WTC11 (cell line): Measurements from ENCODE around the gene PCDHB10. TPM values are rescaled to one million over a fixed set of nuclear protein-coding genes. Genes with fewer than 3 reads are reported as not detected.
"Not testable (repeated sequence)": the region's sequence is repeated elsewhere in the genome, so short reads cannot be mapped to it uniquely, and the experiment has no call there.

Experiments used
- ATAC-seq: fragments of 200-7000 bp; cut with Tn5 transposase; 2 replicates; pipeline ENCODE4 v1.10.0; 2021; ENCODE audit warnings: mild to moderate bottlenecking, moderate library complexity
- CTCF ChIA-PET: fragments of 300-600 bp; sonication (Branson Sonifier 250); formaldehyde crosslinking; loops from one replicate; lab custom pipeline; 2021; ENCODE audit warnings: antibody characterized with exemption; lab: Charles Lee
- POLR2A ChIA-PET: fragments of 350-600 bp; sonication (Branson Sonifier 250); formaldehyde crosslinking; loops from one replicate; lab custom pipeline; 2021; ENCODE audit warnings: antibody characterized with exemption; lab: Charles Lee
- DNase-seq: peaks from one replicate; pipeline ENCODE4 v3.0.0; 2021; ENCODE audit warnings: low spot score
- H3K27ac Mint-ChIP-seq: 2 replicates; pipeline ENCODE4 v1.8.0; 2021; ENCODE audit warnings: mixed read lengths
- H3K27me3 Mint-ChIP-seq: 2 replicates; pipeline ENCODE4 v1.8.0; 2021; ENCODE audit warnings: low read depth, mild to moderate bottlenecking, moderate library complexity, mixed read lengths
- H3K36me3 Mint-ChIP-seq: 2 replicates; pipeline ENCODE4 v1.8.0; 2021; ENCODE audit warnings: mixed read lengths
- H3K4me1 Mint-ChIP-seq: 2 replicates; pipeline ENCODE4 v1.8.0; 2022; ENCODE audit warnings: mixed read lengths
- H3K4me3 Mint-ChIP-seq: 2 replicates; pipeline ENCODE4 v1.8.0; 2021; ENCODE audit warnings: mild to moderate bottlenecking, moderate library complexity, mixed read lengths
- H3K9me3 Mint-ChIP-seq: 2 replicates; pipeline ENCODE4 v1.8.0; 2021; ENCODE audit warnings: mixed read lengths
- ATF2 ChIP-seq: sonication (generic); formaldehyde crosslinking; IDR thresholded peaks from 2 replicates; pipeline ENCODE4 v1.8.1; 2022; ENCODE audit warnings: low read depth, missing genetic modification reagents, borderline replicate concordance
- CTCF ChIP-seq: fragments of 200-600 bp; IDR thresholded peaks from 2 replicates; pipeline ENCODE4 v1.8.0; 2022; ENCODE audit warnings: antibody characterized with exemption
- FOXP1 ChIP-seq: sonication (generic); formaldehyde crosslinking; IDR thresholded peaks from 2 replicates; pipeline ENCODE4 v1.8.0; 2022; ENCODE audit warnings: missing genetic modification reagents, mild to moderate bottlenecking, moderate library complexity, borderline replicate concordance
- FOXP4 ChIP-seq: sonication (generic); formaldehyde crosslinking; IDR thresholded peaks from 2 replicates; pipeline ENCODE4 v1.8.0; 2022; ENCODE audit warnings: mild to moderate bottlenecking, missing genetic modification reagents
- GABPB1 ChIP-seq: sonication (generic); formaldehyde crosslinking; IDR thresholded peaks from 2 replicates; pipeline ENCODE4 v1.8.1; 2023; ENCODE audit warnings: mild to moderate bottlenecking, missing genetic modification reagents
- GRHL2 ChIP-seq: fragments of 250-450 bp; sonication (Bioruptor Pico); IDR thresholded peaks from 2 replicates; pipeline ENCODE4 v1.8.0; 2022; ENCODE audit warnings: mild to moderate bottlenecking, moderate library complexity; ENCODE audit not compliant: insufficient replicate concordance, severe bottlenecking
- GTF2I ChIP-seq: fragments of 250-450 bp; sonication (Bioruptor Pico); conservative IDR thresholded peaks from 2 replicates; pipeline ENCODE4 v1.4.0; 2021; ENCODE audit warnings: mild to moderate bottlenecking
- NFATC4 ChIP-seq: fragments of 250-450 bp; sonication (Bioruptor Pico); IDR thresholded peaks from 2 replicates; pipeline ENCODE4 v1.9.0; 2021; ENCODE audit warnings: mild to moderate bottlenecking
- RELA ChIP-seq: sonication (generic); formaldehyde crosslinking; IDR thresholded peaks from 2 replicates; pipeline ENCODE4 v1.8.1; 2022; ENCODE audit warnings: missing genetic modification reagents, mild to moderate bottlenecking, borderline replicate concordance
- SP1 ChIP-seq: sonication (generic); formaldehyde crosslinking; conservative IDR thresholded peaks from 2 replicates; pipeline ENCODE4 v1.8.1; 2022; ENCODE audit warnings: missing genetic modification reagents
- TCF7 ChIP-seq: sonication (generic); formaldehyde crosslinking; IDR thresholded peaks from 2 replicates; pipeline ENCODE4 v1.8.0; 2022; ENCODE audit warnings: mild to moderate bottlenecking, low read depth, missing genetic modification reagents, moderate library complexity
- TEAD4 ChIP-seq: sonication (generic); formaldehyde crosslinking; IDR thresholded peaks from 2 replicates; pipeline ENCODE4 v1.8.0; 2022; ENCODE audit warnings: mild to moderate bottlenecking, missing genetic modification reagents
- ZNF219 ChIP-seq: sonication (generic); formaldehyde crosslinking; IDR thresholded peaks from 2 replicates; pipeline ENCODE4 v1.8.0; 2023; ENCODE audit warnings: missing genetic modification reagents, mild to moderate bottlenecking, borderline replicate concordance
- ZNF281 ChIP-seq: sonication (generic); formaldehyde crosslinking; IDR thresholded peaks from 2 replicates; pipeline ENCODE4 v1.8.0; 2023; ENCODE audit warnings: mild to moderate bottlenecking, missing genetic modification reagents
- ZNF317 ChIP-seq: sonication (generic); formaldehyde crosslinking; IDR thresholded peaks from 2 replicates; pipeline ENCODE4 v1.8.1; 2023; ENCODE audit warnings: low read depth, mild to moderate bottlenecking, moderate library complexity, missing genetic modification reagents, borderline replicate concordance
- ZNF423 ChIP-seq: fragments of 250-450 bp; sonication (Bioruptor Pico); IDR thresholded peaks from 2 replicates; pipeline ENCODE4 v2.1.2; 2022; ENCODE audit warnings: mild to moderate bottlenecking, moderate library complexity
- total RNA-seq: library from RNA; stranded (reverse); gene quantifications from 3 replicates; pipeline ENCODE4 v1.2.3, GENCODE V29; 2021
- TF ChIP-seq, protein P1 (sequence below): fragments of 250-450 bp; sonication (Bioruptor Pico); IDR thresholded peaks from 2 replicates; pipeline ENCODE4 v1.9.0; 2021; ENCODE audit warnings: moderate library complexity, mild to moderate bottlenecking, inconsistent platforms, borderline replicate concordance
- TF ChIP-seq, protein P2 (sequence below): fragments of 250-450 bp; sonication (Bioruptor Pico); IDR thresholded peaks from 2 replicates; pipeline ENCODE4 v1.8.0; 2021; ENCODE audit warnings: mild to moderate bottlenecking

PCDHB10 gene
- total RNA-seq, 1 experiment from 2014 or later = 1.4 TPM

DNA sequence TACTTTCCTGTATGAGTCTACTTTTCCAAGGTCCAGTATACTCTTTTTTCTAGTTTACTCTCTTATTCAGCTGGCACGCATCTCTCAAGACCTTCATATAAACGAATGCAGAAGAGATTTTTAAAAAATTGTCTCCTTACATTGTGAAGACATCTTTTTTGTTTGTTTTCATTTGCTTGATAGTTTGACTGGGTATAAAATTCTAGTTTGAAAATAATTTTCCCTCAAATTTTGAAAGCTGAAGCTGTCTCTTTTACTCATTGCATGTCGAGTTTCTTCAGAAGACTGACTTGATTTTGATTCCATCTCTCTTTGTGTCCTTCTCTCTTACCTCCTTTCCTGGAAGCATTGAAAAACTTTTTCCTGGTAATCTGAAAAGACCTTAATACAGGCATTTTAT, 4.2 kb downstream of the PCDHB10 start:
- TF ChIP-seq ZNF219 (no peak), NFATC4 (no peak), SP1 (no peak), FOXP4 (no peak), TCF7 (CRISPR knock-in tag) (no peak), FOXP1 (no peak), ZNF281 (CRISPR knock-in tag) (no peak), GRHL2 (no peak), RELA (CRISPR knock-in tag) (no peak), ATF2 (CRISPR knock-in tag) (no peak), ZNF423 (no peak), ZNF317 (CRISPR knock-in tag) (no peak), GTF2I (CRISPR knock-in tag) (no peak), TEAD4 (CRISPR knock-in tag) (no peak)
- TF ChIP-seq, protein P1, sequence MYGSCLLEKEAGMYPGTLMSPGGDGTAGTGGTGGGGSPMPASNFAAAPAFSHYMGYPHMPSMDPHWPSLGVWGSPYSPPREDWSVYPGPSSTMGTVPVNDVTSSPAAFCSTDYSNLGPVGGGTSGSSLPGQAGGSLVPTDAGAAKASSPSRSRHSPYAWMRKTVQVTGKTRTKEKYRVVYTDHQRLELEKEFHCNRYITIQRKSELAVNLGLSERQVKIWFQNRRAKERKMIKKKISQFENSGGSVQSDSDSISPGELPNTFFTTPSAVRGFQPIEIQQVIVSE (CRISPR knock-in tag) = no peak
- TF ChIP-seq, protein P2, sequence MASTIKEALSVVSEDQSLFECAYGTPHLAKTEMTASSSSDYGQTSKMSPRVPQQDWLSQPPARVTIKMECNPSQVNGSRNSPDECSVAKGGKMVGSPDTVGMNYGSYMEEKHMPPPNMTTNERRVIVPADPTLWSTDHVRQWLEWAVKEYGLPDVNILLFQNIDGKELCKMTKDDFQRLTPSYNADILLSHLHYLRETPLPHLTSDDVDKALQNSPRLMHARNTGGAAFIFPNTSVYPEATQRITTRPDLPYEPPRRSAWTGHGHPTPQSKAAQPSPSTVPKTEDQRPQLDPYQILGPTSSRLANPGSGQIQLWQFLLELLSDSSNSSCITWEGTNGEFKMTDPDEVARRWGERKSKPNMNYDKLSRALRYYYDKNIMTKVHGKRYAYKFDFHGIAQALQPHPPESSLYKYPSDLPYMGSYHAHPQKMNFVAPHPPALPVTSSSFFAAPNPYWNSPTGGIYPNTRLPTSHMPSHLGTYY (CRISPR knock-in tag) = no peak

GRCh38 chr5:141199359-141200235, 7.4 kb downstream of the PCDHB10 start, which contains the start of gene PCDHB11:
Gene PCDHB11, plus strand, starts transcription at chr5:141199627. Its CDS starts 148 bp downstream, at chr5:141199775.
- DNase-seq = no peak
- peak; percentile 67 for ATAC-seq
- H3K9me3 Mint-ChIP-seq = peaks cover 27% of the 10 kb centered on the region
- H3K27me3 Mint-ChIP-seq = no peaks in the 10 kb centered on the region; the same call in 1 of the 2 replicates
- peak within 1 kb of the TSS; percentile 24 for H3K4me3 Mint-ChIP-seq
- no peak within 1 kb of the TSS for H3K27ac Mint-ChIP-seq
- TF ChIP-seq CTCF (peak; percentile 32; the same call in 1 of the 2 replicates), GABPB1 (CRISPR knock-in tag) (no peak)
- H3K4me1 Mint-ChIP-seq = peaks cover 7% of the 10 kb centered on the region
- H3K36me3 Mint-ChIP-seq = peaks cover 19% of the 10 kb centered on the region
- ChIA-PET CTCF (interaction anchor here (0.6 to 2.4 kb wide), 44 partner anchors 9 to 368 kb away, joined by 3 to 29 read pairs (median 5); partner anchors contain the start of genes PCDHAC1, PCDHB12, PCDHB13 and PCDHB14), POLR2A (no interaction called here)

More for the DNA sequence above, 4.2 kb downstream of the PCDHB10 start:
- DNase-seq = no peak
- ChIA-PET POLR2A (no interaction called here), CTCF (interaction anchor here (0.8 to 2.6 kb wide), 5 partner anchors 9 to 50 kb away, joined by 3 to 14 read pairs (median 6); partner anchors contain the start of genes PCDHB14, PCDHB16 and PCDHB9)
- no peak for ATAC-seq
- H3K9me3 Mint-ChIP-seq = peaks cover 30% of the 10 kb centered on the region
- H3K4me1 Mint-ChIP-seq = peaks cover 10% of the 10 kb centered on the region
- no peaks in the 10 kb centered on the region; the same call in none of the 2 replicates for H3K27me3 Mint-ChIP-seq
- no peak overlapping the region for H3K27ac Mint-ChIP-seq
- H3K4me3 Mint-ChIP-seq = no peak overlapping the region
- peaks cover 24% of the 10 kb centered on the region for H3K36me3 Mint-ChIP-seq

DNA sequence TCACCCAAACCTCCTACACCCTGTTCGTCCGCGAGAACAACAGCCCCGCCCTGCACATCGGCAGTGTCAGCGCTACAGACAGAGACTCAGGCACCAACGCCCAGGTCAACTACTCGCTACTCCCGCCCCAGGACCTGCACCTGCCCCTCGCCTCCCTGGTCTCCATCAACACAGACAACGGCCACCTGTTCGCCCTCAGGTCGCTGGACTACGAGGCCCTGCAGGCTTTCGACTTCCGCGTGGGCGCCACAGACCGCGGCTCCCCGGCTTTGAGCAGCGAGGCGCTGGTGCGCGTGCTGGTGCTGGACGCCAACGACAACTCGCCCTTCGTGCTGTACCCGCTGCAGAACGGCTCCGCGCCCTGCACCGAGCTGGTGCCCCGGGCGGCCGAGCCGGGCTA, 9.0 kb downstream of the PCDHB10 start:
- Mint-ChIP-seq H3K9me3 (peaks cover 21% of the 10 kb centered on the region), H3K36me3 (peaks cover 17% of the 10 kb centered on the region)
- H3K4me1 Mint-ChIP-seq, H3K4me3 Mint-ChIP-seq, H3K27ac Mint-ChIP-seq, POLR2A ChIA-PET, DNase-seq, H3K27me3 Mint-ChIP-seq, ATAC-seq: not testable (repeated sequence)
- CTCF ChIA-PET = interaction anchor here (1.0 kb wide), 1 partner anchor 19 kb away, joined by 4 read pairs; the partner anchor contains the start of gene PCDHB16
